Measurements from ENCODE around the gene PHTF1.

Gene PHTF1

GRCh38 chr1:113692824-113693431 is 66.4 kb downstream of the PHTF1 start:
- Histone ChIP-seq H3K4me1 (ENCODE audit: control insufficient read depth, low read length) (peaks cover 7% of the 10 kb centered on the region; the same call in 1 of the 2 replicates), H3K9me3 (ENCODE audit: control insufficient read depth, insufficient read depth, low read length) (peaks cover 10% of the 10 kb centered on the region; the same call in 1 of the 2 replicates), H3K4me3 (ENCODE audit: low read length) (no peak overlapping the region), H3F3A (ENCODE audit: control insufficient read depth, insufficient read depth) (no peaks in the 10 kb centered on the region), H4K20me1 (ENCODE audit: control insufficient read depth, insufficient read depth, low read depth, low read length) (no peaks in the 10 kb centered on the region), H3K9me2 (replicated peaks; ENCODE audit: control insufficient read depth, low read length) (no peaks in the 10 kb centered on the region), H3K27ac (ENCODE audit: low read depth, low read length) (no peak overlapping the region), H3K36me3 (ENCODE audit: control insufficient read depth, low read length) (no peaks in the 10 kb centered on the region), H3K79me2 (ENCODE audit: control insufficient read depth, low read length) (no peaks in the 10 kb centered on the region), H3K27me3 (ENCODE audit: control insufficient read depth, low read length) (no peaks in the 10 kb centered on the region), H3K4me2 (ENCODE audit: low read length) (no peak overlapping the region)
- TF ChIP-seq CTCF (IDR thresholded peaks at IDR 0.05; ENCODE audit: low read depth, low read length, poor library complexity, severe bottlenecking) (no peak), EZH2phosphoT487 (IDR thresholded peaks at IDR 0.05; ENCODE audit: borderline replicate concordance, low read length) (no peak)

- no peaks in the 10 kb centered on the region for H3K27me3 ChIP-seq (ENCODE audit: control insufficient read depth, low read length)
- no peak overlapping the region for H3K4me2 ChIP-seq (ENCODE audit: low read length)
- no peaks in the 10 kb centered on the region for H3K79me2 ChIP-seq (ENCODE audit: control insufficient read depth, low read length)
- peaks cover 7% of the 10 kb centered on the region; the same call in 1 of the 2 replicates for H3K4me1 ChIP-seq (ENCODE audit: control insufficient read depth, low read length)
- no peak overlapping the region for H3K4me3 ChIP-seq (ENCODE audit: low read length)
- no peaks in the 10 kb centered on the region for H3K36me3 ChIP-seq (ENCODE audit: control insufficient read depth, low read length)
- TF ChIP-seq EZH2phosphoT487 (IDR thresholded peaks at IDR 0.05; ENCODE audit: borderline replicate concordance, low read length) (no peak), CTCF (IDR thresholded peaks at IDR 0.05; ENCODE audit: low read depth, low read length, poor library complexity, severe bottlenecking) (no peak)
- H3K9me2 ChIP-seq (replicated peaks; ENCODE audit: control insufficient read depth, low read length): no peaks in the 10 kb centered on the region
- no peak overlapping the region for H3K27ac ChIP-seq (ENCODE audit: low read depth, low read length)
- H3K9me3 ChIP-seq (ENCODE audit: control insufficient read depth, insufficient read depth, low read length): peaks cover 10% of the 10 kb centered on the region; the same call in 1 of the 2 replicates
- no peaks in the 10 kb centered on the region for H4K20me1 ChIP-seq (ENCODE audit: control insufficient read depth, insufficient read depth, low read depth, low read length)
- no peaks in the 10 kb centered on the region for H3F3A ChIP-seq (ENCODE audit: control insufficient read depth, insufficient read depth)
Measured at GRCh38 chr1:113692342-113692741, 66.9 kb downstream of the PHTF1 start.

- H3K4me3 ChIP-seq (ENCODE audit: low read length): no peak overlapping the region
- no peaks in the 10 kb centered on the region for H3F3A ChIP-seq (ENCODE audit: control insufficient read depth, insufficient read depth)
- H4K20me1 ChIP-seq (ENCODE audit: control insufficient read depth, insufficient read depth, low read depth, low read length): no peaks in the 10 kb centered on the region
- H3K79me2 ChIP-seq (ENCODE audit: control insufficient read depth, low read length): no peaks in the 10 kb centered on the region
- H3K36me3 ChIP-seq (ENCODE audit: control insufficient read depth, low read length): no peaks in the 10 kb centered on the region
- H3K4me1 ChIP-seq (ENCODE audit: control insufficient read depth, low read length): peaks cover 7% of the 10 kb centered on the region; the same call in 1 of the 2 replicates
- no peaks in the 10 kb centered on the region for H3K27me3 ChIP-seq (ENCODE audit: control insufficient read depth, low read length)
- no peak overlapping the region for H3K4me2 ChIP-seq (ENCODE audit: low read length)
- H3K9me3 ChIP-seq (ENCODE audit: control insufficient read depth, insufficient read depth, low read length): peaks cover 10% of the 10 kb centered on the region; the same call in 1 of the 2 replicates
- no peaks in the 10 kb centered on the region for H3K9me2 ChIP-seq (replicated peaks; ENCODE audit: control insufficient read depth, low read length)
- no peak overlapping the region for H3K27ac ChIP-seq (ENCODE audit: low read depth, low read length)
- TF ChIP-seq CTCF (IDR thresholded peaks at IDR 0.05; ENCODE audit: low read depth, low read length, poor library complexity, severe bottlenecking): no peak
Measured at GRCh38 chr1:113691184-113691583, 68.1 kb downstream of the PHTF1 start.
